Ovary (tissue), 9 donors: ENCODE data around the gene TPRKB. TPM values are rescaled to one million over a fixed set of nuclear protein-coding genes. Genes with fewer than 3 reads are reported as not detected.
"Not testable (repeated sequence)": the region's sequence is repeated elsewhere in the genome, so short reads cannot be mapped to it uniquely, and the experiment has no call there.

ENCODE experiments used
- DNase-seq, 5 donors: peaks; one replicate each; pipeline ENCODE4 v3.0.0-alpha.2; 2019 to 2020
- H3K27ac ChIP-seq, 2 donors: fragments of 200-600 bp; one replicate each; pipeline versions ENCODE4 v1.5.1 to v1.8.0; 2019 to 2022
- H3K27me3 ChIP-seq: fragments of 200-600 bp; one replicate; pipeline ENCODE4 v1.8.0; 2022
- H3K36me3 ChIP-seq: fragments of 200-600 bp; sonication (generic); one replicate; pipeline ENCODE4 v1.5.1; 2019
- H3K4me1 ChIP-seq: one replicate; pipeline ENCODE4 v1.8.1; 2013; ENCODE audit warnings: mild to moderate bottlenecking, moderate library complexity; ENCODE audit not compliant: insufficient read depth
- H3K4me3 ChIP-seq: fragments of 200-600 bp; sonication (generic); one replicate; pipeline ENCODE4 v1.5.1; 2017
- H3K9me3 ChIP-seq, 2 donors: fragments of 200-600 bp in 1 of 2; sonication (generic) in 1 of 2; one replicate each; pipeline versions ENCODE4 v1.5.1 to v1.8.1; 2013 to 2019; ENCODE audit warnings: mild to moderate bottlenecking in 1 of 2, moderate library complexity in 1 of 2
- CTCF ChIP-seq, 3 donors: fragments of 450-650 bp in 2 of 3; fragments of 200-600 bp in 1 of 3; IDR thresholded peaks; one replicate each; pipeline versions ENCODE4 v1.5.1 to v1.8.0; 2016 to 2022; ENCODE audit warnings: antibody characterized with exemption in 3 of 3, mild to moderate bottlenecking in 1 of 3
- EP300 ChIP-seq: sonication (generic); formaldehyde crosslinking; IDR thresholded peaks from one replicate; pipeline ENCODE4 v1.6.1; 2017; ENCODE audit warnings: antibody characterized with exemption
- POLR2A ChIP-seq: fragments of 450-650 bp; IDR thresholded peaks from one replicate; pipeline ENCODE4 v1.6.1; 2017; ENCODE audit warnings: antibody characterized with exemption, mild to moderate bottlenecking, moderate library complexity
- WGBS, 3 donors: extraction: QIAGEN DNeasy Blood & Tissue Kit in 1 of 3; methylation state at CpG; one replicate each; pipeline versions ENCODE4 v1.1.5 to v1.1.7; 2013 to 2017; 5-methylcytosine and 5-hydroxymethylcytosine counted together
- intact Hi-C, 4 donors: fragments of 100-400 bp; cut with DNase I; formaldehyde crosslinking; loops; one replicate each; pipeline versions ENCODE4 v1.11.0 to v1.15.1; 2022 to 2023
- polyA plus RNA-seq, 2 donors: library from polyadenylated mRNA; stranded (reverse); fragments of 200-250 nt in 1 of 2; fragments of 350-450 nt in 1 of 2; fragmentation: Illumina TruSeq in 1 of 2; extraction: RNeasy Lipid Tissue Mini Kit (QIAGEN cat#74804) in 1 of 2; gene quantifications; one replicate each; pipeline ENCODE4 v1.2.3, GENCODE V29; 2013 to 2014
- total RNA-seq, 7 donors: library from RNA; depleted of rRNA in 2 of 7; stranded (reverse); fragments of >200 nt in 2 of 7; fragmentation: NEBNext Ultra II Directional in 3 of 7; extraction: Animal tissue kit (Norgen Biotek cat#: 25700) in 3 of 7; gene quantifications; one replicate each; pipeline versions ENCODE4 v1.1.0 to v1.2.4, GENCODE V29; 2016 to 2023
- donor health status: DM: no; HTN: no; CAD: no; lungs with moderate emphysema.
- donor health status: DM: no; HTN: no; CAD: no.
- donor health status: Bipolar disorder and iron deficiency.
- donor health status: DM: yes; HTN: yes; CAD: no.
- donor health status: DM: no; HTN: no; CAD: no.
- donor health status: DM: yes; HTN: yes; CAD: no.

TPRKB gene
- total and polyA plus RNA-seq, 9 donors = 27.4 to 58.6 (median 40.5) TPM

GRCh38 chr2:73685764-73686438 is 51.2 kb downstream of the TPRKB start:
- 87 to 89% (median 89%) methylated on average over 4 of the region's 4 CpGs for WGBS, 3 donors
- Histone ChIP-seq H3K27ac (no peak overlapping the region), H3K9me3 (no peaks in the 10 kb centered on the region)

GRCh38 chr2:73684905-73685304 is 52.2 kb downstream of the TPRKB start:
- peak in 1 of 3 donors; percentile 18 for TF ChIP-seq CTCF (IDR thresholded peaks at IDR 0.05)
- WGBS, 3 donors = 14 to 24% (median 15%) methylated on average over 9 of the region's 9 CpGs
- H3K4me1 ChIP-seq, H3K9me3 ChIP-seq, H3K36me3 ChIP-seq, H3K27ac ChIP-seq, H3K4me3 ChIP-seq, H3K27me3 ChIP-seq: not testable (repeated sequence)
- peak; percentile 51 to 79 (median 65) for DNase-seq
- intact Hi-C loops = loop anchor here in 1 of 4 donors (10.0 kb wide), 1 partner anchor 90 kb away; no protein-coding TSS in a partner anchor

More at GRCh38 chr2:73685764-73686438, 51.2 kb downstream of the TPRKB start:
- DNase-seq = peak in 2 of 5 donors; percentile 36 to 50
- H3K4me1 ChIP-seq = peaks cover 7% of the 10 kb centered on the region
- H3K4me3 ChIP-seq = no peak overlapping the region
- TF ChIP-seq CTCF (IDR thresholded peaks at IDR 0.05) = no peak
- TF ChIP-seq POLR2A = no peak
- no peak for TF ChIP-seq EP300
- H3K27me3 ChIP-seq = no peaks in the 10 kb centered on the region
- H3K36me3 ChIP-seq = no peaks in the 10 kb centered on the region
- intact Hi-C loops = loop anchor here in 1 of 4 donors (10.0 kb wide), 1 partner anchor 89 kb away; no protein-coding TSS in a partner anchor

GRCh38 chr2:73684325-73684724 is 52.8 kb downstream of the TPRKB start:
- H3K4me1 ChIP-seq, H3K27me3 ChIP-seq, H3K36me3 ChIP-seq, H3K27ac ChIP-seq, H3K4me3 ChIP-seq, H3K9me3 ChIP-seq: not testable (repeated sequence)
- peak in 1 of 5 donors; percentile 51 for DNase-seq
- WGBS, 3 donors = 67 to 73% (median 69%) methylated on average over 1 of the region's 1 CpG
- intact Hi-C loops = loop anchor here in 1 of 4 donors (10.0 kb wide), 1 partner anchor 90 kb away; no protein-coding TSS in a partner anchor

- not testable (repeated sequence) for H3K27ac ChIP-seq, H3K4me1 ChIP-seq, H3K36me3 ChIP-seq, H3K9me3 ChIP-seq, H3K4me3 ChIP-seq, H3K27me3 ChIP-seq
- WGBS, 3 donors = 9 to 27% (median 26%) methylated on average over 4 to 5 of the region's 5 CpGs
- DNase-seq = peak; percentile 45 to 66 (median 49)
- peak; percentile 22 to 46 (median 29) for TF ChIP-seq CTCF (IDR thresholded peaks at IDR 0.05)
- intact Hi-C loops = loop anchor here in 1 of 4 donors (10.0 kb wide), 1 partner anchor 95 kb away; no protein-coding TSS in a partner anchor
Measured at GRCh38 chr2:73679951-73680571, 57.1 kb downstream of the TPRKB start.

Other genes starting within 250 kb of the TPRKB start
- 1 to 10 TPM in 1 of 7 donors, under 1 TPM in 2, not detected in 4; 0.25 to 1.1 (median 0.82) TPM for gene NAT8, start 94.9 kb downstream of the TPRKB start, total RNA-seq
- under 1 TPM; 0.48 to 0.64 TPM for gene NAT8, start 94.9 kb downstream of the TPRKB start, polyA plus RNA-seq
- 10 to 100 TPM; 19.2 to 54.3 (median 27.2) TPM for gene DUSP11, start 42.8 kb upstream of the TPRKB start, total RNA-seq
- 10 to 100 TPM; 24.8 to 36.9 TPM for gene DUSP11, start 42.8 kb upstream of the TPRKB start, polyA plus RNA-seq
- not detected for gene C2orf78, start 46.8 kb upstream of the TPRKB start, total RNA-seq
- gene C2orf78, start 46.8 kb upstream of the TPRKB start, polyA plus RNA-seq = not detected
- gene STAMBP, start 91.6 kb upstream of the TPRKB start, total RNA-seq = 10 to 100 TPM; 17.0 to 34.2 (median 28.1) TPM
- 10 to 100 TPM; 24.7 to 67.9 TPM for gene STAMBP, start 91.6 kb upstream of the TPRKB start, polyA plus RNA-seq
- gene ACTG2, start 155.7 kb upstream of the TPRKB start, total RNA-seq = 100 to 1,000 TPM in 1 of 7 donors, 10 to 100 TPM in 4, 1 to 10 TPM in 2; 3.8 to 558 (median 42.6) TPM
- 100 to 1,000 TPM in 1 of 2 donors, 10 to 100 TPM in 1; 66.5 to 478 TPM for gene ACTG2, start 155.7 kb upstream of the TPRKB start, polyA plus RNA-seq
- gene DGUOK, start 189.5 kb upstream of the TPRKB start, total RNA-seq = 10 to 100 TPM; 45.8 to 66.2 (median 52.4) TPM
- 10 to 100 TPM; 70.7 to 84.1 TPM for gene DGUOK, start 189.5 kb upstream of the TPRKB start, polyA plus RNA-seq
- 10 to 100 TPM in 2 of 7 donors, 1 to 10 TPM in 5; 5.1 to 13.5 (median 7.9) TPM for gene TET3, start 247.6 kb upstream of the TPRKB start, total RNA-seq
- gene TET3, start 247.6 kb upstream of the TPRKB start, polyA plus RNA-seq = 1 to 10 TPM; 2.6 to 3.3 TPM